ENCODE results near the gene MAPKAPK2. TPM values are rescaled to one million over a fixed set of nuclear protein-coding genes. Genes with fewer than 3 reads are reported as not detected.

MAPKAPK2 gene
- total RNA-seq, 1 experiment from 2014 or later: 67.7 TPM

DNA sequence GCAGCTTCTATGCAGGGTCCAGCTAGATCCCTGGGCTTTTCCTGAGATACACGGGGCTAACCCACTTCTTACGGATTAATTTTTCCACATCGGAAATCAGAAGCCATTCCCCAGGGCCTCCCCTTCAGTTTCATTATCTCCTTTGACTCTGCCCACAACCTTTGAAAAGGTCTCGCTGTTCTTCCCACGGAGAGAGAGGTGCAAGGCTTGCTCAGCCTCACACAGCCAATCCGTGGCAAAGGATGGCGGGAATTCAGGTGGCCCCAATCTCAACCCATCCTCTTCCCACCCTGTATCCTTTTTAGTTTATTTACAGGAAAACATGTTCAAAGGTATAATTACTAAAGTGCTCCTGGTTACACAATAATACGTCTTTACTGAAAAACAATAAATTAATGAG, 702 bp upstream of the MAPKAPK2 start:
- peaks cover 26% of the 10 kb centered on the region for H3K27me3 ChIP-seq (ENCODE audit: control insufficient read depth, insufficient read depth, low read length)
- no peak for DNase-seq
- no peak overlapping the region for H3K4me3 ChIP-seq (ENCODE audit: insufficient read depth, low read depth, low read length)
- no peaks in the 10 kb centered on the region for H3K36me3 ChIP-seq (replicated peaks; ENCODE audit: control insufficient read depth, insufficient read depth, low read length)

DNA sequence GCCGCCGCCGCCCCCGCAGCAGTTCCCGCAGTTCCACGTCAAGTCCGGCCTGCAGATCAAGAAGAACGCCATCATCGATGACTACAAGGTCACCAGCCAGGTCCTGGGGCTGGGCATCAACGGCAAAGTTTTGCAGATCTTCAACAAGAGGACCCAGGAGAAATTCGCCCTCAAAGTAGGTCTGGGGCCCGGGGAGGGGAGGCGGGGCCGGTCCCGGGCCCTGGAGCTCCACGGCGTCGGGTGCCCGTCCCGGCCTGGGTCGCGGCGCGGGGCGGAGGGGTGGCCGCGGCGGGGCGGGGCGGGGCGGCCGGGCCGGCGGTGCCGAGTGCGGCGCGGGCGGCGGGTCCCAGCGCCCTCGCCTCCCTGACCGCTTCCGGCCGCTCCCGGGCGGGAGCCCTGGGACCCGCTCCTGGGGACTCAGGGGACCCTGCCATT, 646 bp downstream of the MAPKAPK2 start:
- H3K27me3 ChIP-seq (ENCODE audit: control insufficient read depth, insufficient read depth, low read length): peaks cover 26% of the 10 kb centered on the region
- H3K4me3 ChIP-seq (ENCODE audit: insufficient read depth, low read depth, low read length): peak overlapping the region; percentile 75
- peak; percentile 86 for DNase-seq
- no peaks in the 10 kb centered on the region for H3K36me3 ChIP-seq (replicated peaks; ENCODE audit: control insufficient read depth, insufficient read depth, low read length)

- Histone ChIP-seq H3K4me3 (ENCODE audit: insufficient read depth, low read depth, low read length) (peak overlapping the region; percentile 75), H3K36me3 (replicated peaks; ENCODE audit: control insufficient read depth, insufficient read depth, low read length) (no peaks in the 10 kb centered on the region), H3K27me3 (ENCODE audit: control insufficient read depth, insufficient read depth, low read length) (peaks cover 23% of the 10 kb centered on the region)
- DNase-seq: peak; percentile 84
Observed at GRCh38 chr1:206685769-206686477, 1.2 kb downstream of the MAPKAPK2 start.

GRCh38 chr1:206686478-206687249, 2.0 kb downstream of the MAPKAPK2 start:
- DNase-seq: no peak
- H3K36me3 ChIP-seq (replicated peaks; ENCODE audit: control insufficient read depth, insufficient read depth, low read length): no peaks in the 10 kb centered on the region
- peak overlapping the region; percentile 75 for H3K4me3 ChIP-seq (ENCODE audit: insufficient read depth, low read depth, low read length)
- H3K27me3 ChIP-seq (ENCODE audit: control insufficient read depth, insufficient read depth, low read length): peaks cover 23% of the 10 kb centered on the region

DNA sequence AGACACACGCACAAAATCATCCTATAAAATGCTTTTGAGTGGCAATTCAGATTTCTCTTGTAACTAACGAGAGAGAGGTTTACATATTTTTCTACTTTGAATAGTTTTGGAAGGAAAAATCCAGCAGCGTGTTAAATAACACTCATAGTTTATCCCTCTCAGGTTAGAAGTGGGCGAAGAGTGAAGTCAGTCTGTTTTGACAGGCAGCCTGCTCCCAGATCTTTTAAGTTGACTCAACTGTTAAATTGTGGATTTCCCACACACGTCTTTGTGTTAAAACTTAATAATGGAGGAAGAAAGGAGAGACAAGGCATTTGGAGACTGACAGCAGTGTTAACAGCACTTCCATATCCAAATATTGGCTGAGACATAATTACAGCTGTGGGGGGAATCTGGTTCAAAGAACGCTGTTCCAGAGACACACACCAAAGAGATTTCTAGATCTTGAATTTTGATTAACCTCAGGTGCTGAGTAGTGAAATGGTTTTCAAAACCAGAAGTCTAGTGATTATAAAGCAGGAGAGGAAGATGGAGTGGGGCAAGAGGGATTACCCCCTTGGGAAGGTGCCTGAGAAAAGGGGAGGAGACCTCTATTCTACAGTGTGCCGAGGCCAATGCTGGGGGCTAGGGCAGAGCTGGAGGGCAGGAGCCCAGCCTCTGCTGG, 2.7 kb downstream of the MAPKAPK2 start:
- H3K27me3 ChIP-seq (ENCODE audit: control insufficient read depth, insufficient read depth, low read length): peaks cover 23% of the 10 kb centered on the region
- no peak overlapping the region for H3K4me3 ChIP-seq (ENCODE audit: insufficient read depth, low read depth, low read length)
- no peaks in the 10 kb centered on the region for H3K36me3 ChIP-seq (replicated peaks; ENCODE audit: control insufficient read depth, insufficient read depth, low read length)
- no peak for DNase-seq

GRCh38 chr1:206687915-206688442, 3.3 kb downstream of the MAPKAPK2 start:
- no peaks in the 10 kb centered on the region for H3K36me3 ChIP-seq (replicated peaks; ENCODE audit: control insufficient read depth, insufficient read depth, low read length)
- no peak overlapping the region for H3K4me3 ChIP-seq (ENCODE audit: insufficient read depth, low read depth, low read length)

DNA sequence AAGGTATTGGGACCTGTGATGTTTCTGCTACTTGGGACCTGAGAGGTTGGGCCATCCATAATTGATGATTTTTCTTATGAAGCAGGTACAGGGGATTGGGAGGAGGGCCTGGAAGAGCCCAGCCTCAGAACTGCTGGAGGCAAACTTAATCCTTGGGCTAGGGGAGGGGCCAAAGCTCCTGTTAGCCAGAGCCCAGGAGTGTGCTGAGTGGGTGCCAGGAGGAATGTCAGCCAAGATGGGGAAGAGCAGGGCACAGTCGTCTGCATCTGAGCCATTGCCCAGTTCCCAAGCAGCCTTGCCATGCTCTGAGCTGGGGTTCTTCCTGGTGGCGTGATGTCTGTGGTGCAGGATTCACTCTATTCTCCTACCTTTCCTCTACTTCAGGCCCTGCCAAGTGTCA, 5.8 kb downstream of the MAPKAPK2 start:
- Histone ChIP-seq H3K4me3 (ENCODE audit: insufficient read depth, low read depth, low read length) (no peak overlapping the region), H3K36me3 (replicated peaks; ENCODE audit: control insufficient read depth, insufficient read depth, low read length) (no peaks in the 10 kb centered on the region), H3K27me3 (ENCODE audit: control insufficient read depth, insufficient read depth, low read length) (peaks cover 5% of the 10 kb centered on the region)
- DNase-seq: no peak

More at GRCh38 chr1:206687915-206688442, 3.3 kb downstream of the MAPKAPK2 start:
- H3K27me3 ChIP-seq (ENCODE audit: control insufficient read depth, insufficient read depth, low read length): peaks cover 21% of the 10 kb centered on the region
- peak; percentile 82 for DNase-seq

DNA sequence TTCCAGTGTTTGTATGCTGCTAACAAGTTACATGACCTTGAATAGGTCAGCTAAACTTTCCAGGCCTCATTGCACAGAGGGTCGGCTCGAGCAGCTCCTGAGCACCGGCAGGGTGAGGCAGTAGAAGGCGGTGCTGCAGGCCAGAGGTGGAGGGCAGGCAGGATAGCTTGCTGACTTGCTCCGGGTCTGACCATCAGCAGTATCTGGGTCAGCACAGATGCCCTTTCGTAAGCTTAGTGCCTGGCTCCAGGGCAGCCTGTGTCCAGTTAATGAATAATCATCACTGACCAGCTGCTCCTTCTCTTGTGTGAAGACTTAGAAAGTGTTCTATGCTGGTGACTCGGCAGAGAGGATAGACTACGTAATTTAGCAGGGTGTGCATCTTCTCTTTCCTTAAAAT, 6.9 kb downstream of the MAPKAPK2 start:
- DNase-seq: no peak
- H3K4me3 ChIP-seq (ENCODE audit: insufficient read depth, low read depth, low read length): no peak overlapping the region
- peaks cover under 1% of the 10 kb centered on the region; the same call in 1 of the 2 replicates for H3K27me3 ChIP-seq (ENCODE audit: control insufficient read depth, insufficient read depth, low read length)
- no peaks in the 10 kb centered on the region for H3K36me3 ChIP-seq (replicated peaks; ENCODE audit: control insufficient read depth, insufficient read depth, low read length)

- H3K36me3 ChIP-seq (replicated peaks; ENCODE audit: control insufficient read depth, insufficient read depth, low read length): no peaks in the 10 kb centered on the region; the same call in 1 of the 2 replicates
- DNase-seq: no peak
- no peak overlapping the region for H3K4me3 ChIP-seq (ENCODE audit: insufficient read depth, low read depth, low read length)
- no peaks in the 10 kb centered on the region for H3K27me3 ChIP-seq (ENCODE audit: control insufficient read depth, insufficient read depth, low read length)
Observed at GRCh38 chr1:206693029-206693428, 8.3 kb downstream of the MAPKAPK2 start.

- Histone ChIP-seq H3K27me3 (ENCODE audit: control insufficient read depth, insufficient read depth, low read length) (no peaks in the 10 kb centered on the region), H3K36me3 (replicated peaks; ENCODE audit: control insufficient read depth, insufficient read depth, low read length) (no peaks in the 10 kb centered on the region; the same call in 1 of the 2 replicates), H3K4me3 (ENCODE audit: insufficient read depth, low read depth, low read length) (no peak overlapping the region)
- DNase-seq: no peak
Observed at GRCh38 chr1:206693592-206693991, 8.9 kb downstream of the MAPKAPK2 start.

- DNase-seq: peak; percentile 51
- Histone ChIP-seq H3K4me3 (ENCODE audit: insufficient read depth, low read depth, low read length) (no peak overlapping the region), H3K27me3 (ENCODE audit: control insufficient read depth, insufficient read depth, low read length) (no peaks in the 10 kb centered on the region), H3K36me3 (replicated peaks; ENCODE audit: control insufficient read depth, insufficient read depth, low read length) (no peaks in the 10 kb centered on the region; the same call in 1 of the 2 replicates)
Observed at GRCh38 chr1:206694171-206695124, 9.7 kb downstream of the MAPKAPK2 start.

GRCh38 chr1:206695733-206696132, 11.0 kb downstream of the MAPKAPK2 start:
- H3K27me3 ChIP-seq (ENCODE audit: control insufficient read depth, insufficient read depth, low read length): no peaks in the 10 kb centered on the region
- DNase-seq: no peak
- no peaks in the 10 kb centered on the region; the same call in 1 of the 2 replicates for H3K36me3 ChIP-seq (replicated peaks; ENCODE audit: control insufficient read depth, insufficient read depth, low read length)
- H3K4me3 ChIP-seq (ENCODE audit: insufficient read depth, low read depth, low read length): no peak overlapping the region

GRCh38 chr1:206696812-206697585, 12.3 kb downstream of the MAPKAPK2 start:
- H3K27me3 ChIP-seq (ENCODE audit: control insufficient read depth, insufficient read depth, low read length): no peaks in the 10 kb centered on the region
- H3K36me3 ChIP-seq (replicated peaks; ENCODE audit: control insufficient read depth, insufficient read depth, low read length): no peaks in the 10 kb centered on the region; the same call in 1 of the 2 replicates
- no peak overlapping the region for H3K4me3 ChIP-seq (ENCODE audit: insufficient read depth, low read depth, low read length)
- no peak for DNase-seq

Measured in H7 (cell line).